ENCODE results near the gene AGBL1. TPM values are rescaled to one million over a fixed set of nuclear protein-coding genes. Genes with fewer than 3 reads are reported as not detected.

Gene AGBL1
- total and polyA plus RNA-seq, 2 experiments from 2014 or later = 0.03 TPM; not detected in 1

DNA sequence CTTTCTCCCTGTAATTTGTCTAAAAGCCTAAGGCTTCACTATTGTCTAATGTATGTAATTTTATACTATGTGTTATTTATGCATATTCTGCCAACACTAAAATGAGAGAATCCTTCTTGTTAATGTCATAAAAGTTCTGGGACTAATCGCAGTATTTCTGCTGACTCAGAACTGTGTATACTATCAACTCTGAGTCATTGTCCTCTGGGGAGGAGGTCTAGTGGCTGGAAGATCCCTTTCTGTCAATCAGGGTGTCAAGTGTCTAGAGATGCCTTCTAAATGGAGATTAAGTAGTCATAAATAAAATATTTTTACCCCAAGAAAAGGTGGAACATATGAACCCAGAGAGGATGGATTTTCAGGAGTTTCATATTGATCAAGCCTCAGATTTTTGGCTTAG lies 473.4 kb downstream of the AGBL1 start (continued):
- TF ChIP-seq, protein P1, sequence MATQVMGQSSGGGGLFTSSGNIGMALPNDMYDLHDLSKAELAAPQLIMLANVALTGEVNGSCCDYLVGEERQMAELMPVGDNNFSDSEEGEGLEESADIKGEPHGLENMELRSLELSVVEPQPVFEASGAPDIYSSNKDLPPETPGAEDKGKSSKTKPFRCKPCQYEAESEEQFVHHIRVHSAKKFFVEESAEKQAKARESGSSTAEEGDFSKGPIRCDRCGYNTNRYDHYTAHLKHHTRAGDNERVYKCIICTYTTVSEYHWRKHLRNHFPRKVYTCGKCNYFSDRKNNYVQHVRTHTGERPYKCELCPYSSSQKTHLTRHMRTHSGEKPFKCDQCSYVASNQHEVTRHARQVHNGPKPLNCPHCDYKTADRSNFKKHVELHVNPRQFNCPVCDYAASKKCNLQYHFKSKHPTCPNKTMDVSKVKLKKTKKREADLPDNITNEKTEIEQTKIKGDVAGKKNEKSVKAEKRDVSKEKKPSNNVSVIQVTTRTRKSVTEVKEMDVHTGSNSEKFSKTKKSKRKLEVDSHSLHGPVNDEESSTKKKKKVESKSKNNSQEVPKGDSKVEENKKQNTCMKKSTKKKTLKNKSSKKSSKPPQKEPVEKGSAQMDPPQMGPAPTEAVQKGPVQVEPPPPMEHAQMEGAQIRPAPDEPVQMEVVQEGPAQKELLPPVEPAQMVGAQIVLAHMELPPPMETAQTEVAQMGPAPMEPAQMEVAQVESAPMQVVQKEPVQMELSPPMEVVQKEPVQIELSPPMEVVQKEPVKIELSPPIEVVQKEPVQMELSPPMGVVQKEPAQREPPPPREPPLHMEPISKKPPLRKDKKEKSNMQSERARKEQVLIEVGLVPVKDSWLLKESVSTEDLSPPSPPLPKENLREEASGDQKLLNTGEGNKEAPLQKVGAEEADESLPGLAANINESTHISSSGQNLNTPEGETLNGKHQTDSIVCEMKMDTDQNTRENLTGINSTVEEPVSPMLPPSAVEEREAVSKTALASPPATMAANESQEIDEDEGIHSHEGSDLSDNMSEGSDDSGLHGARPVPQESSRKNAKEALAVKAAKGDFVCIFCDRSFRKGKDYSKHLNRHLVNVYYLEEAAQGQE (IDR thresholded peaks at IDR 0.05; ENCODE audit: unreplicated experiment) = no peak
- TF ChIP-seq CREB1 (CRISPR knock-in tag; IDR thresholded peaks at IDR 0.05; ENCODE audit: low read depth) (no peak), ZNF331 (CRISPR knock-in tag; IDR thresholded peaks at IDR 0.05; ENCODE audit: low read depth) (no peak), ZNF114 (CRISPR knock-in tag; IDR thresholded peaks at IDR 0.05) (no peak), STAT1 (IDR thresholded peaks at IDR 0.05; ENCODE audit: unreplicated experiment) (no peak), EZH2phosphoT487 (IDR thresholded peaks at IDR 0.05; ENCODE audit: unreplicated experiment) (no peak), JUNB (IDR thresholded peaks at IDR 0.05; ENCODE audit: unreplicated experiment) (no peak), ETS1 (IDR thresholded peaks at IDR 0.05) (no peak)
- TF ChIP-seq, protein P2, sequence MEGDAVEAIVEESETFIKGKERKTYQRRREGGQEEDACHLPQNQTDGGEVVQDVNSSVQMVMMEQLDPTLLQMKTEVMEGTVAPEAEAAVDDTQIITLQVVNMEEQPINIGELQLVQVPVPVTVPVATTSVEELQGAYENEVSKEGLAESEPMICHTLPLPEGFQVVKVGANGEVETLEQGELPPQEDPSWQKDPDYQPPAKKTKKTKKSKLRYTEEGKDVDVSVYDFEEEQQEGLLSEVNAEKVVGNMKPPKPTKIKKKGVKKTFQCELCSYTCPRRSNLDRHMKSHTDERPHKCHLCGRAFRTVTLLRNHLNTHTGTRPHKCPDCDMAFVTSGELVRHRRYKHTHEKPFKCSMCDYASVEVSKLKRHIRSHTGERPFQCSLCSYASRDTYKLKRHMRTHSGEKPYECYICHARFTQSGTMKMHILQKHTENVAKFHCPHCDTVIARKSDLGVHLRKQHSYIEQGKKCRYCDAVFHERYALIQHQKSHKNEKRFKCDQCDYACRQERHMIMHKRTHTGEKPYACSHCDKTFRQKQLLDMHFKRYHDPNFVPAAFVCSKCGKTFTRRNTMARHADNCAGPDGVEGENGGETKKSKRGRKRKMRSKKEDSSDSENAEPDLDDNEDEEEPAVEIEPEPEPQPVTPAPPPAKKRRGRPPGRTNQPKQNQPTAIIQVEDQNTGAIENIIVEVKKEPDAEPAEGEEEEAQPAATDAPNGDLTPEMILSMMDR (conservative IDR thresholded peaks at IDR 0.05; ENCODE audit: low read depth in 2 of 2) = no peak

DNA sequence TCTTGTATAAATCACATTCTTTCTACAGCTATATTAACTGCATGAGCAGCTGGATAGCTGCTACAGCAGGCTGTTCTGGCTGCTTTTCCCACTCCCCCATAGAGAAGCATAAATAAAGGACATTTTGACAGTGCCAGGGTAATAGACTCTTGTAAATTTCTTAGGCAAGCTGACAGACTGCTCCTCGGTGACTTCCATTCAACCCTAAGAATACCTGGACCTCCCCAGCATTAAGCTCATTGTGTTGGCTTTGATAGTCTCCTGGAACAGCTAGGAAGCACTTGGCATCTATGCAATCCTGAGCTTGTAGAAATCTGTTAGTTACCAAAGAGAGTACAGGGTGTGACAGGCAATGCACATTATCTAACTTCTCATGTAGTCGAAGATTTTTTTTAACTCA lies 475.4 kb downstream of the AGBL1 start:
- DNase-seq (ENCODE audit: low spot score) (no peak), ATAC-seq (no peak)
- H3K36me3 Mint-ChIP-seq (ENCODE audit: low read depth) = no peaks in the 10 kb centered on the region
- Histone ChIP-seq H3K27me3 (ENCODE audit: insufficient read depth) (no peaks in the 10 kb centered on the region), H3K27ac (ENCODE audit: low read depth) (no peak overlapping the region), H3K9me2 (ENCODE audit: insufficient read depth) (no peaks in the 10 kb centered on the region), H3K4me1 (ENCODE audit: insufficient read depth) (no peaks in the 10 kb centered on the region), H2AFZ (no peak overlapping the region), H3K36me3 (ENCODE audit: insufficient read depth) (no peaks in the 10 kb centered on the region), H3K79me2 (replicated peaks; ENCODE audit: insufficient read depth) (no peaks in the 10 kb centered on the region), H3K4me2 (no peak overlapping the region), H4K20me1 (replicated peaks; ENCODE audit: insufficient read depth) (no peaks in the 10 kb centered on the region), H3K4me3 (no peak overlapping the region), H3F3A (replicated peaks; ENCODE audit: low read depth) (no peaks in the 10 kb centered on the region)
- H3K9me3 Mint-ChIP-seq = peaks cover under 1% of the 10 kb centered on the region; the same call in 1 of the 3 replicates
- TF ChIP-seq JUNB (IDR thresholded peaks at IDR 0.05; ENCODE audit: unreplicated experiment) (no peak), ZNF331 (CRISPR knock-in tag; IDR thresholded peaks at IDR 0.05; ENCODE audit: low read depth) (no peak), ZNF462 (CRISPR knock-in tag; IDR thresholded peaks at IDR 0.05) (no peak), CREB1 (CRISPR knock-in tag; IDR thresholded peaks at IDR 0.05; ENCODE audit: low read depth) (no peak)
- H3K27ac Mint-ChIP-seq = no peak overlapping the region
- H3K4me3 Mint-ChIP-seq = no peak overlapping the region
- peaks cover 2% of the 10 kb centered on the region for H3K27me3 Mint-ChIP-seq (ENCODE audit: insufficient read depth, low read depth, poor library complexity)
- peaks cover 5% of the 10 kb centered on the region; the same call in 2 of the 3 replicates for H3K4me1 Mint-ChIP-seq

Measured in GM23338 (cell line).